Stimulated activated CD8-positive, alpha-beta memory T cell treated with anti-CD3 and anti-CD28 coated beads, Interleukin-12 subunit alpha, Interleukin-12 subunit beta, amount 100 ng/mL, for 1 hour (primary cell): ENCODE results near the gene EP300.

ENCODE experiments used
- DNase-seq: peaks from one replicate; pipeline ENCODE4 v3.0.0-alpha.2; 2020; ENCODE audit warnings: low read depth

EP300 gene

DNA sequence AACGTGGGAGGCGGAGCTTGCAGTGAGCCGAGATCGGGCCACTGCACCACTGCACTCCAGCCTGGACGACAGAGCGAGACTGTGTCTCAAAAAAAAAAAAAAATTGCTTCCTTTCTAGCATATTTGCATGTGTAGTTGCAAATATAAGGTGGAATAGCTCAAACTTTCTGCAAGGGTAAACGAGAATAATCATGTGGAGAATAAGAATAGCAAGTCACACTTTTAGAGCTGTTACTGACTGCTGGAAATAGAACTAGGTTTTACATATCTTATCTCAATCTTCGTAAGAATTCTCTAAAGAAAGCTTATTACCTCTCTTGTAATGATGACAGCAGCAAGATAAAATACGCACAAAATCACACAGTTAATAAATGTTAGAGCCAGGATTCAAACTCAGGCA, 114.3 kb downstream of the EP300 start:
- no peak for DNase-seq

- DNase-seq: no peak
Observed at GRCh38 chr22:41215409-41215808, 123.0 kb downstream of the EP300 start.

DNA sequence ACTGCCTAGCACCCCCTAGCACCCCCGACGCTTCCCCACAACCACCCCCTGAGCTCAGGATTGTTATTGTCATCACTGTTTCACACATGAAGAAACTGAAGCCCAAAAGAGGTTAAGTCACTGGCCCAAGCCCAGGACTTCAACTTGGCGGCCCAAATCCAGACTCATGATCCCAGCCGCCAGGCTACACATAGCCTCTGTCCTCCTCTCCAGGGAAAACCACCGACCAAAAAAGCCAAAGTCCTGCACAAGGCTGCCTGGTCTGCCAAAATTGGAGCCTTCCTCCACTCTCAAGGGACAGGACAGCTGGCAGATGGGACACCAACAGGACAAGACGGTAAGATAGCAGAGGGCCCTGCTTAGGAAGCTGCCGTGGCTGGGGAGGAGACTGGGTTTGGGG, 123.5 kb downstream of the EP300 start:
- no peak for DNase-seq

DNA sequence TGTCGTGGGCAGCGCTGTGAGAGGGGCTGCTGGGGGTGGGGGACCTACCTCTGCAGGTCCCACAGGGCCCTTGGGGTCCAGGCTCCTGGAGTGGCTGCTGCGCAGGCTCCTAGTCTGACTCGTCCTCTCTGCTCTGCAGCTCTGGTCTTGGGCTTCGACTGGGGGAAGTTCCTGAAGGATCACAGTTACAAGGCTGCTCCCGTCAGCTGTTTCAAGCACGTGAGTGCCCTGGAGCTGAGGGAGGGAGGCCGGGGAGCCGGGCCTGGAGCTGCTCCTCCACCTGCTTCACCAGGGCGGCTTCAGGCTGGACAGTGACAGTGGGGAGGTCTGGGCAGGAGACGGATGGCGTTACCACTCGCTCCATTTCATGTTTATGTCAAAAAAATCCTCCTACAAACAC, 124.6 kb downstream of the EP300 start:
- DNase-seq: no peak

GRCh38 chr22:41217553-41218157, 125.3 kb downstream of the EP300 start:
- no peak for DNase-seq

- DNase-seq: no peak
Observed at GRCh38 chr22:41222846-41223507, 130.6 kb downstream of the EP300 start.

DNA sequence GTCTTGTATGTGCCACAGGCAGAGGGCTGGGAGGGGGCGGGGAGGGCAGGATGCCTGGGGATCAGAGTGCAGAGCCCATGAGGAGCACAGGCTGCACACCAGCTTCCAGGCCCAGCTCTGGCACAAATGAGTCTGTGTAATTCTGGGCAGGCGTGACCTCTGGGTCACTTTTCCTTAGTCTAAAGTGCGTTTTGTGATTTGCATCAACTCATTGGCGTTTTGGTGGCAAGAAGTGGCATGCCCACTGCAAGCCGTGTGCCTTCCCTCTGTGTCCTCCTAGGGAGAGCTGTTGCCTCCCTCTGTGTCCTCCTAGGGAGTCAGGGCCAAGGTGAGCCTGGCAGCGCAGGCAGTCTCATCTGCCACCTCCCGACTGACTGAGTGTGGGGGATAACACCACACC, 131.1 kb downstream of the EP300 start:
- DNase-seq: no peak

DNA sequence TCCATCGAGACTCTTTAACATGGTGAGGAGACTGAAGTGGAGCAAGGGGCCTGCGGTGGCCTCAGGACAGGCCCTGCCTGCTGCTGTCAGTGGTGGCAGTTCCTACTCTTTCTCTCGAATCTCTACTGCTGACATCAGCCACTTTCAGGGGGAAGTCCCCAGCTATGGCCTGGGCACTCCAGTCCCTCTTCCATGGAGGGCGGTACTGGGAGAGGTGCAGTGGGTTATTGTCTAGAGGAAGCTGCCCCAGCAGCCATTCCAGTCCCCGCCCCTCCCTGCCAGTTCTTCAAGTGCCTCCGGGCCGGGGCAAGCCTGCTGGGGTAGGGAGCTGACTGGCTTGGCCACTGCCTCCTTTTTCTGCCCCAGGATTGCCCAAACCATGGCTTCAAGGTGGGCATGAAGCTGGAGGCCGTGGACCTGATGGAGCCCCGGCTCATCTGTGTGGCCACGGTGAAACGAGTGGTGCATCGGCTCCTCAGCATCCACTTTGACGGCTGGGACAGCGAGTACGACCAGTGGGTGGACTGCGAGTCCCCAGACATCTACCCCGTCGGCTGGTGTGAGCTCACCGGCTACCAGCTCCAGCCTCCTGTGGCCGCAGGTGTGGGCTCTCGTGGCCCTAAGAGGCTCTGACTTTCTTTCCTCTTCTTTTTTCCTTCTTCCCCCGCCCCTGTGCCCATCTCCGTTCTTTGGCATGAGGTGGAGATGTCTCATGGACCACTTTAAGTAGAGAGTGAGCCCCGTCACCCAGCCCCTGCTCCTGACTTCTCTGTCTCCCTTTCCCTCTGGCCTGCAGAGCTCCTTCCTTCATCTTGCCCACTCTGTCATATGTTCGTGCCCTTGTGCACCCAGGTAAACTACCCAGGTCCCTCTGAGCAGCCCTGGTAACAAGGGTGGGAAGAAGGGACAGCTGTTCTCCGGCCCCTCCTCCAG, 134.6 kb downstream of the EP300 start:
- DNase-seq: no peak

- no peak for DNase-seq
Observed at GRCh38 chr22:41229215-41229614, 136.8 kb downstream of the EP300 start.
